RKO (cell line): Measurements from ENCODE around the gene NDUFA8.
A peak's percentile ranks its signal among the peaks of the same experiment; 100 is the strongest.

ENCODE experiments used
- DNase-seq: peaks from one replicate; pipeline ENCODE4 v3.0.0-alpha.2; 2016; ENCODE audit warnings: low spot score

The NDUFA8 gene

DNA sequence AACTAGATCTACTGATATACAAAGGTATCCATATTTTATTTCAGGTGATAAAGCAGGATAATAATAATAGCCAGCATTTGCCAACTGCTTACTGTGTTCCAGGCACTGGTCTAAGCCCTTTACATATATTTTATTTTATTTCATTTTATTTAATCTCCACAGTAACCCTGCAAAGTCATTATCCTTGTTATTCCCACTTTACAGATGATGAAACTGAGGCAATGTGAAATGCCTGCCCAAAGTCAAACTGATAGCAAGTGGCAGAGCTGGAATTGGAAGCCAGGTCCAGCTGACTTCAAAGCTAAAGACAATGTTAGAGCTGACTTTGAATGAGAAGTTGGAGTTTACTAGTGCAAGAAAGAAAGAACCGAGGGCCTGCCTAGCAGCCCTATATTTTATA, 25.0 kb upstream of the NDUFA8 start:
- no peak for DNase-seq

- no peak for DNase-seq
Observed at GRCh38 chr9:122183501-122183900, 23.9 kb upstream of the NDUFA8 start.

DNA sequence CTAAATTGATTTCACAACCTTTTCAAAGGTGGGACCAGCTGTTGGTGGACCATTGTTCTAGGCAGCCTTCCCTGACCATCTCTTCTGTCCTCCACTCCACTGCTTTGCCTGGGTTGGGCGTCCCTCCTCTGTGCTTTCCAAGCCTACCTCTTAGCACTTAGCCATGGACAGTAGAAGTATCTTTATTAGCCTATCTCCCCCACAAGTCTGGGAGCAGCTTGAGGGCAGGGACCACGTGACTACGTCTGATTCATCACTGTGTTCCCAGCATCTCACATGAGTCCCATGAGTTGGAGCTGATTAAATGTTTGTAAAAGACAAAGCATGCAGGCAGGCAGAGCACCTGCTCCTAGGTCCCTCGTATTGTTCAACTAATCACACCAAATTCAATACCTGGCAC, 21.1 kb upstream of the NDUFA8 start:
- peak; percentile 81 for DNase-seq

DNA sequence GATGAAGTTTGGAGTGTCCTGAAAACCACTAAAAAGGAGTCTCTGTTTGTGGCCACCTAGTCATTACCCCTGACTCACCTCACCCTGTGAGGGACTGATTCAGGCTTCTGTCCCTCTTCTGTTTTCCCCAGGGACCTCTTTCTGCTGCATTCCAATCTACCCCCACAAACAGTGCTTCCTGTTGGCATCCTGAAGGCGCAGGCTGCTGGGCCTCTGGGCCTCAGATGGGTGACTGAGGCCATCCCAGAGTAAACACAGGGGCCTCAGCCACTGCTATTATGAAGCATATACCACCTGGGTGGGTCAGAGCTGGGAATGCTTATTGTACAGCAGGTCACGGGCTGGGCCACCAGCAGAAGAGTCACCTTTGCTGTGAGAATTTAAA, 20.1 kb upstream of the NDUFA8 start:
- peak; percentile 33 for DNase-seq

DNA sequence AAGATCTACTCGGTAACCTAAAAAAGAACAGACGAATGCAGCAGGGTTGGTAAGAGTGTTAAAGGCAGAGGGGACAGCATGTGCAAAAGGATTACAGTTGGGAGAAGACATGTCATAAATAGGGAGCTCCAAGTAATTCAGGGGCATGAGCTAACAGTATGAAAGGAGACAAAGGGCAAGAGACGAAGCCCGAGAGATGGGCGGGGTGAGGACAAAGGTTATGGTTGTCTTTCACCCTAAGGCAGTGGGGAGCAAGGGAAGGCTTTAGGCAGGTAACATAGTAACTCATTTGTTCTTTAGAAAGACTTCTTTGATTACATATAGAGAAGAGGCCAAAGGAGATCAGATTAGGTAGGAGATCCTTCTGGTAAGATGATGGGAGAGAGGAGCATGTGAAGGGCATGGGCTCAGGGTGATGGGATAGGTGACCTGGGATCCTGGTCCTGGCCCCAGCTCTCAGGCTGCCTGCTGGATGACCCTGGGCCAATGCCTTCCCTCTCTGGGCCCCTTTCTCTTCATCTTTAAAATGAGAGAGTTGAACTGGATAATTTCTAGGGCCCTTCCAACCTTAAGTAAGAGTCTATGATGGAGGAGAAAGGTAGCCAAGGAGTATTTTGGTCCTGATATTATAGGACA, 19.6 kb upstream of the NDUFA8 start:
- no peak for DNase-seq

DNA sequence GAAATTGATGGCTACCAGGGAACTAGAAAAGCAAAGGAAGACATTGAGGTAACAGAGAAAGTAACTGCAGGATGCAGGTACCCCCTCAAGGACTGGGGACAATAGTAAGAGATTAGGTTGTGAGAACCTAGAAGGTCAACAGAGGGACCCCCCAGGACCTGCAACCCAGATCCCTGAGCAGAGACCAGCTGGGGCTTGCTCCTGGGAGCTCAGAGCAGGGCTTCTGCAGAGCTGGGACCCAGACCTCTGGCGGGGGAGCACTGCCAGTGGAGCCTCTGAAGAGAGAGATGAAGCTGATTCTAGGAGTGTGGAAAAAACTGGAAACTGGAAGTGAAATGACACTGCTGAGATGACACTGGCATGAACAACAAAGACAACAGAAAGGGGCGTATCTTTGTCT, 17.3 kb upstream of the NDUFA8 start:
- DNase-seq, result no peak

GRCh38 chr9:122173670-122174069, 14.1 kb upstream of the NDUFA8 start:
- DNase-seq, result no peak

DNA sequence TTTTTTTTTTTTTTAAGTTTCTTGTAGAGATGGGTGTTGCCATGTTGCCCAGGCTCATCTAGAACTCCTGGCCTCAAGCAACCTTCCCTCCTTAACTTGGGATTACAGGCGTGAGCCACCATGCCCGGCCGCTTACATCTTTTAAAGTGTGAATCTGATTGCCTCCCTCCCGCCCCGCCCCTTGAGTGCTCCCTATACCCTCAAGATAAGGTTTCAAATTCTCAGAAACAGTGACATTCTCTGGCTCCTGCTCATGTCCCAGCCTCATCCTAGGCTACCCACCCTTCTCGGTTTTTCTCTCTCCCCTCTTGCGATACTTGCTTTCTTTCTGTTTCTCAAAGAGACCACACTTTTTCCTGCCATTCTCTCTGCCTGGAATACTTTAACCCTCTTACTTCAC, 12.6 kb upstream of the NDUFA8 start:
- no peak for DNase-seq

DNA sequence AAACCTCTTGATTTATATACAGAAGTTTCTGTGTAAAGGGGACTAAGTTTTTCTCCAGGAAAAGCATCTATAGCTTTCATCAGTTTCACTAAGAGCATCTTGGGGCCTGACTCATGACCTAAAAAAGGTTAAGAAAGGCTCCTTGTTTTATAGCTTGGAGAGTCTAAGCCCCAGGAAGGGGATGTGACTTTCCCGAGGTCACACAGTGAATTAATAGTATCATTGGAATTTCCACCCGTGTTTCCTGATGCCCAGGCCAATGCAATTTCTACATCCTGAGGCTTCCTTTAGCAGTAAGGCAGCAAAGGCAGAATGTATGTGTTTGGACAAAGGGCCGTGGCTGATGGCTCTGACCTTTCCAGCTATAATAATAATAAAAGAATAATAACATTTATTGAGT, 8.8 kb upstream of the NDUFA8 start:
- DNase-seq, result no peak

DNA sequence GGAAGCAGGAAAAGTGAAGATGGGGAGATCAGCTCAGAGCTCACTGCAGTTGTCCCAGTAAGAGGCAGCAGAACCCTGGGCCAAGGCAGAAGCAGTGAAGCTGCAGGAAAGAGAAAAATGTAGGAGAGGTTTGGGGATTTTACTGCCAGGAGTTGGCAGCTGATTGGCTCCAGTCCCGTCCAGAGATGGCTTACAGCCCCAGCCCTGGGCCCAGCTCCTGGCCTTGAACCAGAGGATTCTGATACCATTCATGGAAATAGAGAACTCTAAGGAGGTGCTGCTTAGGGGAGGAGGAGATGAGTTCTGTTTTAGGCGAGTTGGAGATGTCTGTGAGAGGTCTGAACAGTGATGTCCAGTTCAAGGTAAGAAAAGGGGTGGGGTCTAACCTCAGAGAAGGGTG, 4.7 kb upstream of the NDUFA8 start:
- DNase-seq, result no peak

GRCh38 chr9:122162415-122162814, 2.8 kb upstream of the NDUFA8 start:
- no peak for DNase-seq

GRCh38 chr9:122159925-122160246, 307 bp upstream of the NDUFA8 start:
- no peak for DNase-seq

DNA sequence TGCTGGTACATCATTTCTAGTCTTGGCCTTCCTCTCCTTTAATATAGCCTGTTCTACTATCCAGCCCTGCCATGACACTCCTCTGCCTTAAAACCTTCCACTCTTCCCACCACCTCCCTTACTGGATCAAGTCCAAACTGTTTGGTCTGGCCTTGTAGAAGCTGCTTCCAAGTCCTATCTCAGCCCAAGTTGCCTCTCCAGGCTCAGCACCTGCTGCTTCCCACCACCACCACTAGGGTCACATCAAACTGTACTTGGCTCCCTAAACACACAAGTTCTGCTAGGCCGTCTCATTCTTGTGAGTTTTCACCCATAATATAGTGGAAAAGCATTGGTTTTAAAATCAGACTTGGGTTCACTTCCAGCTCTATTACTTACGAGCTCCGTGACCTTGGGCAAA, 1.4 kb downstream of the NDUFA8 start:
- DNase-seq, result peak; percentile 87

DNA sequence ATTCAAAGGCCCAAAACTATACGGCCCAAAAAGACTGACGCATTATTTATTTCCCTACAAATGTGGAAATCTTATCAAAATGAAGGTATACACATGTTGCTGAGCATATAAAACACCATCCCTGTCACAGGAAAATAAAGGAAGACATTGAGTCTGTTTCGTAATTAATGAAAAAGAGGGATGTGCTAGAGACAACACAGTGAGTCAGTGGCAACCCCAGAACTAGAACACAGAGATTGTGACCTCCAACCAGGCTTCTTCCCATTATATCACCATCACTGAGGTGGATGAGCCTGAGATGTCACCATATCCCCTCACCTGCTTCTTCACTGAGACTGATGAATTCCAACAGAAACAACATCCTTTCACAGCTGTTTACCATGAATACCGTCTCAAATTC, 3.8 kb downstream of the NDUFA8 start:
- DNase-seq, result no peak

GRCh38 chr9:122151267-122151828, 8.2 kb downstream of the NDUFA8 start:
- DNase-seq, result peak; percentile 21

DNA sequence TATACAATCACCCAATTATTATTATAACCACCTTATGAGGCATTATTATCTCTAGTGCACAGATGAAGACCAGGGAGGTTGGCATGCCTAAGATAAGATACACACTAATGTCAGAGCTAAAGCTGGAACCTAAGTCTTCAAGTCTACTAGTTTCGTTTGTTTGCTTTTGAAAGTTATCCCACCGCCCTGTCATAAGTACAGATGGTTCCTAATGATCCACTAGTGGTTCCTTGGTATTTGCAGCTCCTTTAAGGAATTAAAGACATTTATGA, 14.1 kb downstream of the NDUFA8 start:
- DNase-seq, result no peak

DNA sequence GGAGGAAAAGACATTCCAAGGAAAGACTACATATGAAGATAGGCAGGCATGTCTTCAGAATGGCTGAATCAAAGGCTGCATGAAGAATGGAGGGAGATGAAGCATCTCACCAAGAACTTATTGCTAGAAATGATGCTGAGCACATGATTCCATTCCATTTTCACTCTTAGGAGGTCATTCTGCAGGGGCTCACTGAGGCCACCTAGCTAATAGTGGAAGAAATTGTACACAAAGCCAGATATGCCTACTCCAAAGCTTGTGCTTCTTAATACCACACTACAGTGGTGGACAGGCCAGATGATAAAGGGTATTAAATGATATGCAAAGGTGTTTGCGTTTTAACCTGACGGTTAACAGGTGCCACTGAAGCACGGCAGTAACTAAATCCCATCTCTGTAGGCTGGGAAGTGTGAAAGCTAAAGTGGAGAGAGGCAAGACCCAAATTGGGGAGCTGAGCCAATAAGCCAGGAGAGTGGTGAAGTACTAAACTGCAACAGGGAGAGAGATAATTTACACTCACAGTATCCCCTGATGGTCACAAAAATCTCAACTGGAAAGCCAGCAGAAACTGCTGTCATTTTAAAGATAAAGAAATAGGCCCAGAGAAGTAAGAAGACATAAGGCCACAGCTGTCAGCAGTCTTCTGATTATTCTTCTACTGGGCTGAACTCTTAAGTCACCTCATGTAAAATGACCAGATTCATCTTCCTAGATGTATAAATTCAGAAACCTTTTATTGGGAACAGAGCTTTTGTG, 14.6 kb downstream of the NDUFA8 start:
- DNase-seq, result peak; percentile 50

GRCh38 chr9:122143876-122144405, 15.6 kb downstream of the NDUFA8 start:
- no peak for DNase-seq

- DNase-seq, result no peak
Observed at GRCh38 chr9:122143296-122143695, 16.3 kb downstream of the NDUFA8 start.

DNA sequence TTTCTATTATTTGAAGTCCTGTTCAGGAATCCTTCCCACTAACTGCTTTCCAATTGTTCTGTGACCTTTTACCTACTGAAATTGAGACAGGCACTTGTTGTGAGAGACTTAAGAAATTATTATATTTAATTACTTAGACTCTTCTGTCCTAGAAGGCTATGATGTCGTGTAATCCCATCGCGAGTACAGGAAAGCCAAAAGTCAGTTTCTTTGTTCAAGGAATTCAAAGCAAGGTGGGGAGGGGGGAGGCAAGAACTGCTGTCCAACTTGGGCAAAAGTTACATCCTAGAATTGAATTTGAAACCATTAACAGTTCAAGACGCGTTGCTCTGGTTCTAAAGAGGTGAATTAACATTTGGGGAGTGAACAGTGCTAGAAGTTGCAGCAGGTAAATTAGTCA, 17.9 kb downstream of the NDUFA8 start:
- DNase-seq, result no peak

DNA sequence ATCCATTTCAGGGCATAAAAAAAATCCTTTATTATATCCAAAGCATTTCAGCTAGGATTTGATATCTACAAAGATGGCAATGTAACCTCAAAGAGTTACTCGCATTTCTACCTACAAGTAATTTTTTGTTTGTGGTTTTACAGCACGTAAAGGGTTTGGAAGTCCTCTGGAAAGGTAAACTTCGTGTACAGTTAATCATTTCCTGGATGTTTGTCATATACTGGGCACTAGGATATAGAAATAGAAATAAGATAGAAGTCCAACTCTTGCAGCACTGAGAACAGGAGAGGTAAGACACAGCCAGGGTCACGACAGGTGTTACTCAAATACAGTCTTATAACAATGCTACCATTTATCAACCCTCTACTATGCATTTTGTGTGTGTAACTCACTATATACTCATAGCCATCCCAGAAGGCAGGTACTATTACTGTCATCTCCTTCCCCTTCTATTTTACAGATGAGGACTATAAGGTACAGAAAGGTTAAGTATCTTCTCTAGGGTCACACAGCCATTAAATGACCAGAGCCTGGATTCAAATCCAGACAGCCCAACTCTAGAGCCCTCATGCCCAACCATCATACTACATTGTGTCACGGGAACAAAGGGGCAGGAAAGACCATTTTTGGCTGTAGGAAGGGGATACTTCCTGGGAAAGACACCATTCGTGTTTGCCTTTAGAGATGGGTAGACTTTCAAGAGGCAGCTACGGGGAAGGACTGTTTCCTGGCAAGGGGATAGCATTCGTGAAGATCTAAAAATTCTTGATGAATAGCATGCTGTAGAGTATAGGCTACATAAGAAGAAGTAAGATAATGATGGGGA, 19.0 kb downstream of the NDUFA8 start:
- DNase-seq, result no peak

DNA sequence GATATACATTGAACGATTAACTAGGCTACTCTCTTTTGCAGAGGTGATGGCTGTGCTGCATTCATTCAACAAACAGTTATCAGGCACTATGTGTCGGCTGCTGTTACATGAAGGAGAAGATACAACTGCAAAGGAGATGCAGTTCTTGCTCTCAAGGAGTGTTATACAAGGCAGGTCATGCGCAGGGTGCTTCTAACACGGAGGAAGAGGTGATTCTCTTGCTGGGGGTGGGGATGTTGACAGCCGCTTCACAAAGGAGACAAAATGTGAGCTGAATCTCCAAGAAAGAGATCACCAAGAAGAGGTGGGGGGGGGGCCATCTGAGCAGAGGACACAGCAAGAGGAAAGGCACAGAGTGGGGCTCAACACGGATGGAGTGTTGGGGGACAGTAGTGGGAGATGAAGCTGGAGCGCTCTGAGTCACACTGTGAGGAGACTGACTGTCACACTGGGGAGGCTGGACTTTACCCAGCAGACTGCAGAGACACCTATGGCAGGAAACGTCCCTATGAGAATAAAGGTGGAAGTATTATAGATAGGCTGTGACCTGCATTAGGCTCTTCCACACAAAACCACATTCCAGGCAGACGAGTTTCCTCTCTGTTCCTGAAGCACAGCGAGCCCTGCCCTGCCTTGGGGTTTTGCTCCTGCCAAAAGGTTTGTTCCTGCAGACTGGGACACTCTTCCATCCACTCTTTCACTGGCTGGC, 20.9 kb downstream of the NDUFA8 start:
- no peak for DNase-seq

GRCh38 chr9:122135529-122135859, 24.1 kb downstream of the NDUFA8 start:
- no peak for DNase-seq
